ENCODE measurements around the gene ADSS2. TPM values are rescaled to one million over a fixed set of nuclear protein-coding genes. Genes with fewer than 3 reads are reported as not detected.

The ADSS2 gene
- total RNA-seq, 1 donor from 2014 or later = 30.1 TPM

GRCh38 chr1:244448279-244449036, 3.3 kb downstream of the ADSS2 start:
- DNase-seq (ENCODE audit: low spot score) = no peak
- intact Hi-C loops (cut with DNase I) = no loop called here
- no peak for ATAC-seq

GRCh38 chr1:244447552-244447951, 4.2 kb downstream of the ADSS2 start:
- DNase-seq (ENCODE audit: low spot score) (no peak), ATAC-seq (no peak)
- intact Hi-C loops (cut with DNase I) = no loop called here

- intact Hi-C loops (cut with DNase I) = no loop called here
- DNase-seq (ENCODE audit: low spot score) (no peak), ATAC-seq (no peak)
These were observed 4.7 kb downstream of the ADSS2 start for GRCh38 chr1:244447024-244447423.

- intact Hi-C loops (cut with DNase I) = no loop called here
- DNase-seq (ENCODE audit: low spot score) (no peak), ATAC-seq (peak; percentile 59)
These were observed 6.2 kb downstream of the ADSS2 start for GRCh38 chr1:244445320-244446181.

GRCh38 chr1:244444854-244445253, 6.9 kb downstream of the ADSS2 start:
- ATAC-seq = no peak
- intact Hi-C loops (cut with DNase I) = no loop called here
- no peak for DNase-seq (ENCODE audit: low spot score)

GRCh38 chr1:244442850-244443249, 8.9 kb downstream of the ADSS2 start:
- intact Hi-C loops (cut with DNase I) = no loop called here
- no peak for DNase-seq (ENCODE audit: low spot score)
- ATAC-seq = no peak

- ATAC-seq = peak; percentile 38
- no peak for DNase-seq (ENCODE audit: low spot score)
- intact Hi-C loops (cut with DNase I) = no loop called here
These were observed 12.2 kb downstream of the ADSS2 start for GRCh38 chr1:244439391-244440032.

GRCh38 chr1:244437086-244437468, 14.6 kb downstream of the ADSS2 start:
- no peak for ATAC-seq
- intact Hi-C loops (cut with DNase I) = no loop called here
- DNase-seq (ENCODE audit: low spot score) = no peak

- no peak for ATAC-seq
- DNase-seq (ENCODE audit: low spot score) = no peak
- intact Hi-C loops (cut with DNase I) = no loop called here
These were observed 15.2 kb downstream of the ADSS2 start for GRCh38 chr1:244436336-244437085.

GRCh38 chr1:244435562-244436205, 16.0 kb downstream of the ADSS2 start:
- DNase-seq (ENCODE audit: low spot score) (no peak), ATAC-seq (no peak)
- intact Hi-C loops (cut with DNase I) = no loop called here

- no peak for DNase-seq (ENCODE audit: low spot score)
- intact Hi-C loops (cut with DNase I) = no loop called here
- no peak for ATAC-seq
These were observed 20.5 kb downstream of the ADSS2 start for GRCh38 chr1:244431166-244431565.

- ATAC-seq = no peak
- intact Hi-C loops (cut with DNase I) = no loop called here
- DNase-seq (ENCODE audit: low spot score) = no peak
These were observed 21.9 kb downstream of the ADSS2 start for GRCh38 chr1:244429818-244430217.

- intact Hi-C loops (cut with DNase I) = no loop called here
- ATAC-seq (no peak), DNase-seq (ENCODE audit: low spot score) (no peak)
These were observed 24.1 kb downstream of the ADSS2 start for GRCh38 chr1:244427647-244428046.

- no peak for DNase-seq (ENCODE audit: low spot score)
- intact Hi-C loops (cut with DNase I) = no loop called here
- ATAC-seq = no peak
These were observed 26.9 kb downstream of the ADSS2 start for GRCh38 chr1:244424649-244425334.

GRCh38 chr1:244422174-244422573, 29.5 kb downstream of the ADSS2 start:
- intact Hi-C loops (cut with DNase I) = no loop called here
- DNase-seq (ENCODE audit: low spot score) = no peak
- no peak for ATAC-seq

GRCh38 chr1:244419024-244419423, 32.7 kb downstream of the ADSS2 start:
- DNase-seq (ENCODE audit: low spot score) = no peak
- ATAC-seq = no peak
- intact Hi-C loops (cut with DNase I) = no loop called here

GRCh38 chr1:244414543-244414942, 37.2 kb downstream of the ADSS2 start:
- intact Hi-C loops (cut with DNase I) = no loop called here
- ATAC-seq = no peak
- no peak for DNase-seq (ENCODE audit: low spot score)

- DNase-seq (ENCODE audit: low spot score) (no peak), ATAC-seq (no peak)
- intact Hi-C loops (cut with DNase I) = no loop called here
These were observed 38.0 kb downstream of the ADSS2 start for GRCh38 chr1:244413736-244414135.

Measured in sciatic nerve (tissue), 2 donors.